Loucy (cell line): ENCODE data around the gene ETNPPL.

ENCODE experiments used
- H2AFZ ChIP-seq: fragments of 200-600 bp; sonication (generic); 2 replicates; pipeline ENCODE4 v1.6.0; 2016; ENCODE audit warnings: antibody characterized with exemption, mild to moderate bottlenecking, low read length, moderate library complexity
- H3F3A ChIP-seq: fragments of 200-600 bp; 2 replicates; pipeline ENCODE4 v1.6.0; 2016; ENCODE audit warnings: antibody characterized with exemption, low read depth, mild to moderate bottlenecking
- H3K27me3 ChIP-seq: fragments of 200-600 bp; sonication (generic); 2 replicates; pipeline ENCODE4 v1.6.1; 2014; ENCODE audit warnings: low read length, mild to moderate bottlenecking; ENCODE audit not compliant: insufficient read depth, poor library complexity, severe bottlenecking
- H3K36me3 ChIP-seq: fragments of 200-600 bp; sonication (generic); 2 replicates; pipeline ENCODE4 v1.6.1; 2016; ENCODE audit warnings: low read length; ENCODE audit not compliant: insufficient read depth
- H3K4me1 ChIP-seq: fragments of 200-600 bp; sonication (generic); 2 replicates; pipeline ENCODE4 v1.5.1; 2014; ENCODE audit warnings: low read length, mild to moderate bottlenecking; ENCODE audit not compliant: insufficient read depth, poor library complexity, severe bottlenecking
- H3K4me2 ChIP-seq: fragments of 200-600 bp; sonication (generic); 2 replicates; pipeline ENCODE4 v1.6.0; 2014; ENCODE audit warnings: antibody characterized with exemption, low read length, low read depth, mild to moderate bottlenecking; ENCODE audit not compliant: poor library complexity, severe bottlenecking
- H3K4me3 ChIP-seq: fragments of 200-600 bp; sonication (generic); 2 replicates; pipeline ENCODE4 v1.5.1; 2014; ENCODE audit warnings: low read length, mild to moderate bottlenecking, mixed read lengths; ENCODE audit not compliant: poor library complexity, severe bottlenecking
- H3K79me2 ChIP-seq: fragments of 200-600 bp; sonication (generic); 2 replicates; pipeline ENCODE4 v1.6.1; 2014; ENCODE audit warnings: low read length; ENCODE audit not compliant: insufficient read depth
- H3K9ac ChIP-seq: fragments of 200-600 bp; sonication (generic); 2 replicates; pipeline ENCODE4 v1.6.0; 2014; ENCODE audit warnings: mild to moderate bottlenecking, low read depth, low read length, moderate library complexity; ENCODE audit not compliant: poor library complexity, severe bottlenecking
- H3K9me2 ChIP-seq: fragments of 200-600 bp; sonication (generic); replicated peaks from 2 replicates; pipeline ENCODE4 v1.6.1; 2016; ENCODE audit warnings: low read depth, low read length, mixed read lengths
- H3K9me3 ChIP-seq: fragments of 200-600 bp; sonication (generic); 2 replicates; pipeline ENCODE4 v1.6.1; 2014; ENCODE audit warnings: mild to moderate bottlenecking, antibody characterized with exemption, low read length, low read depth; ENCODE audit not compliant: insufficient read depth
- H4K20me1 ChIP-seq: fragments of 200-600 bp; sonication (generic); 2 replicates; pipeline ENCODE4 v1.6.0; 2014; ENCODE audit warnings: antibody characterized with exemption, low read length, mild to moderate bottlenecking; ENCODE audit not compliant: insufficient read depth, poor library complexity, severe bottlenecking
- CTCF ChIP-seq: fragments of 200-600 bp; sonication (generic); conservative IDR thresholded peaks from 2 replicates; pipeline ENCODE4 v1.5.1; 2014; ENCODE audit warnings: mild to moderate bottlenecking, antibody characterized with exemption, low read length
- EZH2phosphoT487 ChIP-seq: fragments of 200-600 bp; IDR thresholded peaks from 2 replicates; pipeline ENCODE4 v1.6.1; 2018; ENCODE audit warnings: antibody characterized with exemption, mild to moderate bottlenecking, moderate library complexity, borderline replicate concordance

The ETNPPL gene

GRCh38 chr4:108695062-108695461 is 67.8 kb downstream of the ETNPPL start:
- no peak overlapping the region for H3K4me3 ChIP-seq
- H3K79me2 ChIP-seq = no peaks in the 10 kb centered on the region
- H4K20me1 ChIP-seq = no peaks in the 10 kb centered on the region
- H3K36me3 ChIP-seq = no peaks in the 10 kb centered on the region
- H3K9ac ChIP-seq = no peak overlapping the region
- no peak for TF ChIP-seq CTCF
- no peaks in the 10 kb centered on the region for H3K9me2 ChIP-seq
- H3K9me3 ChIP-seq = no peaks in the 10 kb centered on the region
- H3K4me2 ChIP-seq = no peak overlapping the region
- no peaks in the 10 kb centered on the region for H3K27me3 ChIP-seq
- H3K4me1 ChIP-seq = peaks cover under 1% of the 10 kb centered on the region
- H3F3A ChIP-seq = no peaks in the 10 kb centered on the region
- H2AFZ ChIP-seq = no peak overlapping the region

- Histone ChIP-seq H3K9me3 (no peaks in the 10 kb centered on the region), H3K4me3 (no peak overlapping the region), H3K36me3 (no peaks in the 10 kb centered on the region), H3F3A (no peaks in the 10 kb centered on the region), H3K9ac (no peak overlapping the region), H4K20me1 (no peaks in the 10 kb centered on the region), H3K4me1 (no peaks in the 10 kb centered on the region), H2AFZ (no peak overlapping the region), H3K9me2 (no peaks in the 10 kb centered on the region), H3K4me2 (no peak overlapping the region), H3K27me3 (no peaks in the 10 kb centered on the region), H3K79me2 (no peaks in the 10 kb centered on the region)
- TF ChIP-seq CTCF (no peak), EZH2phosphoT487 (no peak)
These were observed 68.4 kb downstream of the ETNPPL start for GRCh38 chr4:108694423-108694822.

- H3K9ac ChIP-seq = no peak overlapping the region
- H3K4me3 ChIP-seq = no peak overlapping the region
- no peaks in the 10 kb centered on the region for H3K27me3 ChIP-seq
- no peaks in the 10 kb centered on the region for H3F3A ChIP-seq
- TF ChIP-seq EZH2phosphoT487 (no peak), CTCF (no peak)
- H3K4me1 ChIP-seq = no peaks in the 10 kb centered on the region
- H3K9me3 ChIP-seq = no peaks in the 10 kb centered on the region
- H4K20me1 ChIP-seq = no peaks in the 10 kb centered on the region
- H3K36me3 ChIP-seq = no peaks in the 10 kb centered on the region
- no peak overlapping the region for H3K4me2 ChIP-seq
- no peaks in the 10 kb centered on the region for H3K9me2 ChIP-seq
- H2AFZ ChIP-seq = no peak overlapping the region
- no peaks in the 10 kb centered on the region for H3K79me2 ChIP-seq
These were observed 69.0 kb downstream of the ETNPPL start for GRCh38 chr4:108693819-108694218.
